ENCODE data around the gene PHLDA2.

DNA sequence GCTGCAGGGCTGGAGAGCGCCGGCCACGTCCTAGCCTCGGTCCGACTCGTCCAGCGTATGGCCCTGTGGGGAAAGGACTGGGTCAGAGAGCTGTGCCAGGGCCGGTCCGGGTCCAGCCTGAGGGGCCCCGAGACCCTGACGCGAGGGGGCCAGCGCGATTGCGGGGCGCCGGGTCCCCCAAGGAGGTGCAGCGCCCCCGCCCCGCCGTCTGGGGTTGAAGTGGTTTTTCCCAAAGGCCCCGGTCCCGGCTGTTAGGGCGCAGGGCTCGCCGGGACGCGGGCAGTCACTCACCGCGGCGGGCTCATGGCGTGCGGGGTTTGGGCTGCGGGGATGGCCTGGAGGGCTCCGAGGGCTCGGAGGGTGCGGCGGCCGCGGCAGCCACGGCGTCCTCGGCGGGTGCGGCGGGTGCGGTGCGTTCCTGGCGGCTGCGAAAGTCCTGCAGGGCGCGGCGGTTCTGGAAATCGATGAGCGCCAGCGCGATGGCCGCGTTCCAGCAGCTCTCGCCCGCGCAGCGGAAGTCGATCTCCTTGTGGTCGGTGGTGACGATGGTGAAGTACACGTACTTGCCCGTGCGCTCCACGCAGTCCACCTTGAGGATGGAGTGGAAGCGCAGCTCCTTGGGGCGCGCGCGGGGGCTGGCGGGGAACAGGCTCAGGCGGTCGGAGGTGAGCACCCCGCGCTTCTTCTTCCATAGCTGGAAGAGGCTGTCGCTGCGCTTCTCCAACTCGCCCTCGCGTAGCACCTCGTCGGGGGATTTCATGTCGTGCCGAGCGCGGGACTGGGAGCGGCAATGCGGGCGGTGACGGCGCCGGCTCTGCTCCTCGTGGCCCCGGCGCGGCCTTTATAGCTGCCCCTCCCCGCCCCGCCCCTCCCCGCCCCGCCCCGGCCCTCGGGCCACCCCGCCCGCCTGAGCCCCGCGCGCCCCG, at the start of gene PHLDA2:
- TF ChIP-seq, protein P1, sequence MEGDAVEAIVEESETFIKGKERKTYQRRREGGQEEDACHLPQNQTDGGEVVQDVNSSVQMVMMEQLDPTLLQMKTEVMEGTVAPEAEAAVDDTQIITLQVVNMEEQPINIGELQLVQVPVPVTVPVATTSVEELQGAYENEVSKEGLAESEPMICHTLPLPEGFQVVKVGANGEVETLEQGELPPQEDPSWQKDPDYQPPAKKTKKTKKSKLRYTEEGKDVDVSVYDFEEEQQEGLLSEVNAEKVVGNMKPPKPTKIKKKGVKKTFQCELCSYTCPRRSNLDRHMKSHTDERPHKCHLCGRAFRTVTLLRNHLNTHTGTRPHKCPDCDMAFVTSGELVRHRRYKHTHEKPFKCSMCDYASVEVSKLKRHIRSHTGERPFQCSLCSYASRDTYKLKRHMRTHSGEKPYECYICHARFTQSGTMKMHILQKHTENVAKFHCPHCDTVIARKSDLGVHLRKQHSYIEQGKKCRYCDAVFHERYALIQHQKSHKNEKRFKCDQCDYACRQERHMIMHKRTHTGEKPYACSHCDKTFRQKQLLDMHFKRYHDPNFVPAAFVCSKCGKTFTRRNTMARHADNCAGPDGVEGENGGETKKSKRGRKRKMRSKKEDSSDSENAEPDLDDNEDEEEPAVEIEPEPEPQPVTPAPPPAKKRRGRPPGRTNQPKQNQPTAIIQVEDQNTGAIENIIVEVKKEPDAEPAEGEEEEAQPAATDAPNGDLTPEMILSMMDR (conservative IDR thresholded peaks at IDR 0.05; ENCODE audit: low read length) = no peak
- TF ChIP-seq EZH2phosphoT487 (IDR thresholded peaks at IDR 0.05; ENCODE audit: borderline replicate concordance, low read depth, low read length) = no peak

All from OCI-LY7 (cell line).